RWPE1 (cell line): ENCODE results near the gene CEND1.

Experiments used
- CTCF ChIA-PET: fragments of 350-600 bp; sonication (Branson Sonifier 250); formaldehyde crosslinking; extraction: SDS; loops from one replicate; lab custom pipeline; 2021; lab: Yijun Ruan, JAX
- POLR2A ChIA-PET: fragments of 400-600 bp; formaldehyde crosslinking; extraction: SDS; loops from one replicate; lab custom pipeline; 2020; ENCODE audit warnings: antibody characterized with exemption; ENCODE audit not compliant: low non-redundant PET; lab: Yijun Ruan, JAX
- DNase-seq: peaks from one replicate; pipeline ENCODE4 v3.0.0; 2012; ENCODE audit warnings: low spot score
- H3K27ac ChIP-seq: fragments of 450-650 bp; 2 replicates; pipeline ENCODE4 v1.5.1; 2017
- TF ChIP-seq, protein P1 (sequence below): fragments of 450-650 bp; conservative IDR thresholded peaks from 2 replicates; pipeline ENCODE4 v1.5.1; 2017; ENCODE audit warnings: low read depth, mild to moderate bottlenecking

CEND1 gene

DNA sequence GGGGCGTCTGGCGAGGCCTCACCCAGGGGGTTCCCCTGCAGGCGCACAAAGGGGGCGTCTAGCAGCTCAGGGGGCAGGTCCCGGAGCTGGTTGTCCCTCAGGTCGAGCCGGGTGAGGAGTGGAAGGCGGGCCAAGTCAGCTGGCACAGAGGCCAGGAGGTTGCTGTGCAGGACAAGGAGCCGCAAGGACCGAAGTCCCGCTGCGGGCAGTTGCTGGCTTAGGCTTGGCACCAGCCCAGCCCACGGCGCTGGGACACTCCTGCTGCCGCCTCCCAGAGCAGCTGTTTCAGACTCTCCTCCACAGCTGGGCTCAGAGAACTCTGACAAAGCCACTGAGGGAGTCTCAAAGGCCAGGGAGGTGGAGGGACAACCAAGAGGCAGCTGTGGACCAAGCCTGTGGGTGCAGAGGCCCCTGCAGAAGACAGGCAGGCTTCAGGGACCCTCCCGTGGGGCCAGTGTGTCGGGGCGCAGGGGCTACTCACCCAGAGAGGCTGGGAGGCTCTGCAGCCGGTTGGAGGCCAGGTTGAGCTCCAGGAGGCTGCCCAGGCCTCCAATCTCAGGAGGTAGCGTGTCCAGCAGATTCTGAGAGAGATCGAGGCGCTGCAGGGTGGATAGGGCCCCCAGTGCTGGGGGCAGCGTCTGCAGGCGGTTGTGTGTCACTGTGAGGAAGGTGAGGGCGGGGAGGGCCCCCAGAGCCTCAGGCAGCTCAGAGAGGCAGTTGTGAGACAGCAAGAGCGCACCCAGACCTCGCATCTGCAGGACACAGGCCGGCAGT is 13.0 kb upstream of the CEND1 start:
- H3K27ac ChIP-seq = peak overlapping the region; percentile 97
- POLR2A ChIA-PET = no interaction called here
- no peak for DNase-seq
- CTCF ChIA-PET = interaction anchor here (0.7 kb wide), 1 partner anchor 57 kb away, joined by 3 read pairs; no protein-coding TSS in a partner anchor
- TF ChIP-seq, protein P1, sequence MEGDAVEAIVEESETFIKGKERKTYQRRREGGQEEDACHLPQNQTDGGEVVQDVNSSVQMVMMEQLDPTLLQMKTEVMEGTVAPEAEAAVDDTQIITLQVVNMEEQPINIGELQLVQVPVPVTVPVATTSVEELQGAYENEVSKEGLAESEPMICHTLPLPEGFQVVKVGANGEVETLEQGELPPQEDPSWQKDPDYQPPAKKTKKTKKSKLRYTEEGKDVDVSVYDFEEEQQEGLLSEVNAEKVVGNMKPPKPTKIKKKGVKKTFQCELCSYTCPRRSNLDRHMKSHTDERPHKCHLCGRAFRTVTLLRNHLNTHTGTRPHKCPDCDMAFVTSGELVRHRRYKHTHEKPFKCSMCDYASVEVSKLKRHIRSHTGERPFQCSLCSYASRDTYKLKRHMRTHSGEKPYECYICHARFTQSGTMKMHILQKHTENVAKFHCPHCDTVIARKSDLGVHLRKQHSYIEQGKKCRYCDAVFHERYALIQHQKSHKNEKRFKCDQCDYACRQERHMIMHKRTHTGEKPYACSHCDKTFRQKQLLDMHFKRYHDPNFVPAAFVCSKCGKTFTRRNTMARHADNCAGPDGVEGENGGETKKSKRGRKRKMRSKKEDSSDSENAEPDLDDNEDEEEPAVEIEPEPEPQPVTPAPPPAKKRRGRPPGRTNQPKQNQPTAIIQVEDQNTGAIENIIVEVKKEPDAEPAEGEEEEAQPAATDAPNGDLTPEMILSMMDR = no peak

DNA sequence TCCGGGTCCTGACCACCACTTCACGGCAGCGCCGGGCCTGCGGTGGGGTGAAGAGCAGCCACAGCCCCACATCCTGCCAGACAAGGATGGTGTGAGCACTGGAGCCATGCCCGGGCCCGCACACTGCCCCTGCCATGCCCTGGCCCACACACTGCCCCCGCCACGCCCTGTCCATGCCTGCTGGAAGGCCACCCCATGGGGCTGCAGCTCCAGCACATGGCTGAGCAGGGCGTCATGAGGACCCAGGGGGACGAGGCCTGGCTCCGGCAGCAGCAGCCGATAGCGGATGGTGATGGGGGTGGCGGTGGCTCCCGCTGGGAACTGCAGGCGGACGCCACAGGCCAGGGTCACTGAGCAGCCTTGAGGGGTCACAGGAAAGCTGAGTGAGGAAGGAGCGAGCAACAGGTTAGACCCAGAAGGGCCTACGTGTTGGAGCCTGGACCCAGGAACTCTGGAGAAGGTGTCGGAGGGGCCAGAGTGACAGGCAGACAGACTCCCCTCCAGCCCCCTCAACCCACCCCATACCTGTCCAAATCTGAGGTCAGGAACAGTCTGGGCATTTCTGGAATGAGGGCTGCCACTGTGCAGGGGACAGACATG is 12.2 kb upstream of the CEND1 start:
- POLR2A ChIA-PET = no interaction called here
- CTCF ChIA-PET = no interaction called here
- no peak for DNase-seq
- TF ChIP-seq, protein P1 = no peak
- H3K27ac ChIP-seq = peak overlapping the region; percentile 97

DNA sequence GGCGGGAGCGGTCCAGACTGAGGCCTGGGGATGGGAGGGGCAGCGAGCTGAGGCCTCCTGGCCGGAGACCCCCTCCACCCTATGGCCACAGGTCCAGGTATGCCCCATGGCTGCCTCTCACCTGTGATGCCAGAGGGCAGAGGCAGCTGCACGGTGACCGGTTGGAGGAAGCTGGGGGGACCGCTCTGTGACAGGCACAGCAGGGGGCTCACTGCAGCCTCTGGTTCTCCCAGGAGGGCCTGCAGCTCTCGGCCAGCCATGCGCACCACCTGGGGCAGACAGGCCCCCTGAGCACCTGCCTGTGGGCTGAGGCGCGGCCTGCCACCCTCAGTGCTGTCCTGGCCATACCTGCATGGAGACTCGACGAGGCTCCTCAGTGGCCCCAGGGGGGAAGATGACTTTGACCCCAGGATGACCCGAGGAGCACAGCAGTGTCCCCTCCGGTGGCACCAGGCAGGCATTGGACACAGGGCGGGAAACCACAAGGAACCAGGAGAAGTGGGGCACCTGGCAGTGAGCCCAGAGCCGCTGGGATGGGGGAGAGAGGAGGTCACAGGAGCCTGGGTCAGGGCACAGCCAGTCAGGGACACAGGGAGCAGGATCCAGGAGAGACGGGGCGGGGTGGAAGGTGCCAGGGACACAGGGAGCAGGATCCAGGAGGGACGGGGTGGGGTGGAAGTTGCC is 11.3 kb upstream of the CEND1 start:
- no peak overlapping the region for H3K27ac ChIP-seq
- TF ChIP-seq, protein P1 = no peak
- CTCF ChIA-PET = no interaction called here
- POLR2A ChIA-PET = no interaction called here
- no peak for DNase-seq

DNA sequence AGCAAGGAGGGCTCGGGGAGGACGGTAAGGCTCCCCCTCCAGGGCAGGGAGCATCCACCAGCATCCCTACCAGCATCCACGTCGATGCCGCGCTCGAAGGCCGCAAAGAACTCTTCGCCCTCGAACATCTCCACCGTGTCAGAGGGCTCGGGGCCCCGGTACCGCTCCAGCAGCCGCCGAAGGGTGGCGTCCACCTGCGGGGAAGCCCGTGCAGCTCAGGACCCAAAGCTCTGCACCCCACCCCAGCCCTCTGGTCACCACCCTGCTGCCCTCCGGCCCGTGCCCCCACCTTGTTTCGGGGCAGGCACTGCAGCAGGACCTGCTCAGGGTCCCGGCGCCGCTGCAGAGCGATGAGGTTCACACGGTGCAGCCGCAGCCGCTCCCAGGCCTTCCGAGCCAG is 10.6 kb upstream of the CEND1 start:
- no peak overlapping the region for H3K27ac ChIP-seq
- POLR2A ChIA-PET = no interaction called here
- CTCF ChIA-PET = no interaction called here
- TF ChIP-seq, protein P1 = no peak
- DNase-seq = no peak

DNA sequence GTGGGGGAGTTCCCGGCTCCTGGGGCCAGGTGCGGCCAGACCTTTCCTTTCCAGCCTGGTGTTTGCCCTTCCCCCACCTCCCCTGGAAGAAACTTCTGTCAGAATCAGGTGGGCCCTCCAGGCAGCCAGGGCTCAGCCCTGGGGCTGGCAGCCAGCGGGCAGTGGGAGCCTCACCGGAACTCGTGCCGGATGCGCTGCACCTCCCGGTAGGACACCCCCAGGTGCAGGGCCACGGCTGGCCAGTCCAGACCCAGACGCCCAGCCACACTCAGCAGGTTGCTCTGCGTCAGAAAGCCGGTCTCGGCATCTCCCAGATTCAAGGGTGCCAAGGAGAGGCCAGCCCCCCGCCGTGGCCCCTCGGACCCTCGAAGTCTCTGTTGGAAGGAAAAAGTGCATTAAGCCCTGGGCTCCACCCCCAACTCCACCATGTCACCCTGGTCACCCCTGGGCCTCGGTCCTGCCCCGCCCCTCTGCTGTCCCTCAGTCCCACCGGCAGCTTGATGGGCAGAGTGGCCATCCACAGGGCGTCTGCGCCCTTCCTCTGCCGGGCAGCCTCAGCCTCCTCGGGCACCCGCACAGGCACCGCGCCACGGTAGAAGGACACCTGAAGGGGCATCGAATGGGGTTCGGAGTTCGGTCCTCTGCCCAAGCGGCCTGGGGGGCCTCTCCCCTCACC is 9.9 kb upstream of the CEND1 start:
- CTCF ChIA-PET = interaction anchor here (0.6 kb wide), 1 partner anchor 132 kb away, joined by 3 read pairs; no protein-coding TSS in a partner anchor
- POLR2A ChIA-PET = no interaction called here
- no peak for DNase-seq
- H3K27ac ChIP-seq = peak overlapping the region; percentile 96
- TF ChIP-seq, protein P1 = no peak
